HEK293 (cell line): ENCODE measurements around the gene UQCC2.

ENCODE experiments used
- BCL11B ChIP-seq: fragments of 450-650 bp; formaldehyde crosslinking; IDR thresholded peaks from 2 replicates; pipeline ENCODE4 v1.5.1; 2016; ENCODE audit warnings: low read depth, missing biosample characterization, missing genetic modification characterization
- CTCF ChIP-seq: fragments of 450-650 bp; formaldehyde crosslinking; IDR thresholded peaks from 2 replicates; pipeline ENCODE4 v1.5.1; 2016; ENCODE audit warnings: missing biosample characterization, missing genetic modification characterization
- REST ChIP-seq: fragments of 450-650 bp; formaldehyde crosslinking; IDR thresholded peaks from 2 replicates; pipeline ENCODE4 v1.5.1; 2016; ENCODE audit warnings: missing biosample characterization, missing genetic modification characterization
- YY1 ChIP-seq: fragments of 450-650 bp; formaldehyde crosslinking; IDR thresholded peaks from 2 replicates; pipeline ENCODE4 v1.5.1; 2018; ENCODE audit warnings: missing biosample characterization, missing genetic modification characterization
- ZNF24 ChIP-seq: fragments of 450-650 bp; formaldehyde crosslinking; IDR thresholded peaks from 2 replicates; pipeline ENCODE4 v1.5.1; 2016; ENCODE audit warnings: missing biosample characterization, missing genetic modification characterization

- TF ChIP-seq REST (tag by site-specific recombination): no peak
- no peak for TF ChIP-seq YY1 (tag by site-specific recombination)
- TF ChIP-seq ZNF24: no peak
- no peak for TF ChIP-seq CTCF (tag by site-specific recombination)
- TF ChIP-seq BCL11B: no peak
Measured at GRCh38 chr6:33727126-33727525, 15.6 kb upstream of the UQCC2 start.
